ENCODE results near the gene COMMD10.

- TF ChIP-seq CTCF (IDR thresholded peaks at IDR 0.05; ENCODE audit: insufficient read depth, low read length, poor library complexity, severe bottlenecking) (no peak), EZH2phosphoT487 (conservative IDR thresholded peaks at IDR 0.05; ENCODE audit: low read length) (no peak)
Observed at GRCh38 chr5:116062352-116062751, 22.5 kb upstream of the COMMD10 start.
